Stimulated activated naive B cell treated with anti-CD40 and anti-IgM and Interleukin-4, amounts not matched to agents 10 μg/mL and 1 μg/mL and 100 μg/mL, for 72 hours (primary cell): Measurements from ENCODE around the gene PPP2R2B.
"Not testable (repeated sequence)": the region's sequence is repeated elsewhere in the genome, so short reads cannot be mapped to it uniquely, and the experiment has no call there.

Experiments used
- ATAC-seq, 2 donors: fragments of 150-1000 bp; cut with Tn5 transposase; replicated peaks; 2 replicates each; pipeline ENCODE4 v1.10.0; 2021; ENCODE audit warnings: moderate library complexity in 1 of 2
- DNase-seq: peaks from one replicate; pipeline ENCODE4 v3.0.0; 2021
- H3K27ac Mint-ChIP-seq: one replicate; pipeline ENCODE4 v1.8.0; 2022; ENCODE audit warnings: mild to moderate bottlenecking, mixed read lengths
- H3K27me3 Mint-ChIP-seq, 2 donors: one replicate each; pipeline ENCODE4 v1.8.0; 2022; ENCODE audit warnings: mixed read lengths in 2 of 2
- H3K36me3 Mint-ChIP-seq, 2 donors: one replicate each; pipeline ENCODE4 v1.8.0; 2022; ENCODE audit warnings: mixed read lengths in 2 of 2, mild to moderate bottlenecking in 1 of 2
- H3K4me1 Mint-ChIP-seq, 2 donors: one replicate each; pipeline ENCODE4 v1.8.0; 2022; ENCODE audit warnings: mixed read lengths in 2 of 2, mild to moderate bottlenecking in 1 of 2
- H3K4me3 Mint-ChIP-seq, 2 donors: one replicate each; pipeline ENCODE4 v1.8.0; 2022; ENCODE audit warnings: mild to moderate bottlenecking in 2 of 2, mixed read lengths in 2 of 2, moderate library complexity in 1 of 2
- H3K9me3 Mint-ChIP-seq, 2 donors: one replicate each; pipeline ENCODE4 v1.8.0; 2022; ENCODE audit warnings: mixed read lengths in 2 of 2, mild to moderate bottlenecking in 1 of 2

The PPP2R2B gene

DNA sequence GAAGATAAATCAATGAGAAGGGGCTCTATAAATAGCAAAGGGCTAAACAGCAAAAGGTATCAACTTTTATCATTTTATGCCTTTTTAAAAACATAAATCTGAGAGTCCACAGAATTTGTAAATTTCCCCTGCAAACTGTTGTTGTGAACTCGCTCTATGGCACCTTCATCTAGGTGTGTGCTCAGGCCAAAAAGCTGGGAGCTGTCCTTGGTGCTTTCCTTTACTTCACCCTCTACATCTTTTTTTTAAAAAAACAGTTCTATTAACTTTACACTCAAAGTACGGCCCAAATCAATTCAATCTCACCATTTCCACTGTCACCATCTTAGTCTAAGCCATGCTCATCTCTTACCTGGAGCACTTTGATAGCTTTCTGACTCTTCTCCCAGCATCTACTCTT lies 254.4 kb downstream of the PPP2R2B start:
- ATAC-seq (no peak), DNase-seq (no peak)
- no peak overlapping the region for H3K27ac Mint-ChIP-seq
- H3K36me3 Mint-ChIP-seq = no peaks in the 10 kb centered on the region
- H3K4me1 Mint-ChIP-seq = no peaks in the 10 kb centered on the region
- H3K4me3 Mint-ChIP-seq = no peak overlapping the region
- H3K9me3 Mint-ChIP-seq = peaks cover 0 to 3% of the 10 kb centered on the region in 2 donors
- H3K27me3 Mint-ChIP-seq = peaks cover 5% of the 10 kb centered on the region in 2 donors

DNA sequence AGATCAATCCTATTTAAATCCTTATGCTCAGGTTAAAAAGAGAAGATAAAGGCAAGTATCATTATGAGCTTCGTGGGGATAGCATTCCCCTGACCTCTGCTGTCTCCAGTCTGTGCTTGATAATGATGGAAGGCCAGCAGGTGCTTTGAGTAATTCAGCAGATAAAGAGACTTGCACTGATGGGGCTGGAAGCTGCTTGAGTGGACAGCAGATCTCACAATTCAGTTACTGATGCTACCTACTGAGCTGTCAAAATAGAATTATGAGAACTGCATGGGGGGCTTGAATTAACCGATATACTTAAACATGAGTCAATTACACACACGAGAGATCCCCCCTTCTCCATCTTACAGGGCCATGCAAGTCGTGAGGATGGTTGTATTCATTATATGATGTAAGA lies 254.9 kb downstream of the PPP2R2B start:
- no peak for ATAC-seq
- Mint-ChIP-seq H3K27me3 (peaks cover under 1% of the 10 kb centered on the region in 2 donors), H3K9me3 (peaks cover 0 to 5% of the 10 kb centered on the region in 2 donors), H3K4me1 (no peaks in the 10 kb centered on the region), H3K4me3 (no peak overlapping the region), H3K36me3 (no peaks in the 10 kb centered on the region), H3K27ac (no peak overlapping the region)
- DNase-seq = no peak

DNA sequence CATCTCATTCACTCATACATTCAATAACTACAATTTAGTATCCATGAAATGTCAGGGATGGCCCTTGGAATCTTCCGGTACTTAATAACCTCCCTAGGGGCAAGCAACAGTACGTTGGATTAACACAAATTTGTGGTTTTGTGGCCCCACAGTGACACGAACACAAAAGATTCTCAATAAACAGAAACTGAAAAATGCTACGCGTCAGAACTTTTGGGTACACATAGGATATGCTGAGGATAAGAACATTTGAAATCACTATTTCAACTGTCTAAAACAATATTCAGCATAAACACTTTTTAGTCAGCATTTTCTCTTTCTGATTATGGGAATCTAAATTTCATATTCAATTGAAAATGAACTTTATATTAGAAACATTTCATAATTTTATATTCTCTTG lies 255.5 kb downstream of the PPP2R2B start:
- Mint-ChIP-seq H3K4me3 (no peak overlapping the region), H3K4me1 (no peaks in the 10 kb centered on the region), H3K9me3 (peaks cover 0 to 5% of the 10 kb centered on the region in 2 donors), H3K27ac (no peak overlapping the region), H3K27me3 (no peaks in the 10 kb centered on the region), H3K36me3 (no peaks in the 10 kb centered on the region)
- ATAC-seq = no peak
- no peak for DNase-seq

DNA sequence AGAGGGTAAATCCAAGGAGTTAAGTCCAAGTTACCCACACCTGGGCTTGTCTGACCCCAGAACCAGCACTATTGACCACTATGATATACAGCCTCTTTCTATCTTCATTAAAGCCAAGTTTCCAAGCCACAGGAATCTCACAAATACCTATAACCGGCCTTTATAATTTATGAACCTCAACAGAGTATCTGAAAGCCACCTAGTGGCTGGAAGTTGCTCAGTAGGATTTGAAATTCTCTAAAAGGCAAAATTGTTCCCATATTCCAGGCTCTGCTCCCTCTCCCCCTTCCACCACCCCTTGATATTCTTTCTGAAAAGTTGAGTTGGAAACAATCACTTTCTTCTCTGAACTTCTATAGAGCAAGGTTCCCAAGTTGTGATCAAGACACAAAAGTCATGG lies 256.2 kb downstream of the PPP2R2B start:
- Mint-ChIP-seq H3K9me3 (peaks cover 0 to 5% of the 10 kb centered on the region in 2 donors), H3K27me3 (no peaks in the 10 kb centered on the region), H3K27ac (no peak overlapping the region), H3K36me3 (no peaks in the 10 kb centered on the region), H3K4me1 (no peaks in the 10 kb centered on the region), H3K4me3 (no peak overlapping the region)
- no peak for DNase-seq
- ATAC-seq = no peak

DNA sequence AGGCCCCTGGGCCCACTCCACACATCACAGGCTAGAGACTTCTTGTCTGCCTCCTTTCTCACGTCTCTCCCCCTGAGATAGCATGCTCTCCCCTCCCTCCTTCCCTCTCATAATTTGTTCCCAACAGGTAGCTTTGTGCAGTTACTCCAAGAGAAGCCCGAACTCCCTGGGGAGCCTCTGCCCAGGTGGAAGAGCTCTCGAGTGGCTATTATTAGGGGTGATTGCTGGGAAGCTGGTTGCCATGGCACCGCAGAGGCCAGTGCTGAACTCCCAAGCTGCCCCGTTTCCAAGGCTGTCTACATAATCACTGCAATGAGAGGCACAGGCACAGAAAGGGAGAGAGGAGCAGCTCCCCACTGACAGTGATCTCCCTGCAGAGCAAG lies 257.9 kb downstream of the PPP2R2B start:
- Mint-ChIP-seq H3K4me3 (no peak overlapping the region), H3K27me3 (no peaks in the 10 kb centered on the region), H3K27ac (no peak overlapping the region), H3K9me3 (peaks cover 12 to 15% of the 10 kb centered on the region in 2 donors), H3K36me3 (no peaks in the 10 kb centered on the region), H3K4me1 (no peaks in the 10 kb centered on the region)
- DNase-seq (no peak), ATAC-seq (no peak)

DNA sequence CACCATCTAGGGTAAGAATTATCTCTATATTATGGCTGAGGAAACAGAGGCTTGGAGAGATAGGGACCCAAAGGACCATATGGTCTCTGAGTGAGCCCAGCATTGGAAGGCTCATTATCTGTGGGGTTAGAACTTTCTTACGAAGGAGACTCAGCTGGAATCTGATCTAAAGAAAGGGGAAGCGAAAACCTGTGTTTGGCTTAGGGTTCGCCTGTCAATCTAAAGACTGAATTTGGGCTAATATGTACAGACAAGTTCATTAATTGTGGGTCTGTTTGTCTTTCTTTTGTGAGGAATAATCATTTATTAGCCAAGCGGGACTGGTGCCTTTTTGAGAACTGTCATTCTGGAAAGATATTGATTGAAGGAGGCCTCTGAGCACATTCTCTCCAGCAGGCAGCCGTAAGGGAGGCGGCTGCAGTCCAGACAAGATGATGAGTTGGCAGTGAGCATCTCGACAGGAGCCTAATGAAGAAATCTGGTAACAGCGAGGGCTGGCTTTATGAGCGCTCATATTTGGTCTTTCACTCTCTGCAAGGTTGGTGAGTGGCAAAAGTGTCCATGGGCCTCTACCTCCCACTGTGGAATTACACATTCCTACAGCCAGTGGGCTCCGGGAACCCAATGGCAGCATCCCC lies 258.4 kb downstream of the PPP2R2B start:
- H3K27ac Mint-ChIP-seq = no peak overlapping the region
- H3K4me1 Mint-ChIP-seq = no peaks in the 10 kb centered on the region
- H3K4me3 Mint-ChIP-seq = no peak overlapping the region
- ATAC-seq (no peak), DNase-seq (no peak)
- peaks cover 14 to 15% of the 10 kb centered on the region in 2 donors for H3K9me3 Mint-ChIP-seq
- no peaks in the 10 kb centered on the region for H3K27me3 Mint-ChIP-seq
- H3K36me3 Mint-ChIP-seq = no peaks in the 10 kb centered on the region

DNA sequence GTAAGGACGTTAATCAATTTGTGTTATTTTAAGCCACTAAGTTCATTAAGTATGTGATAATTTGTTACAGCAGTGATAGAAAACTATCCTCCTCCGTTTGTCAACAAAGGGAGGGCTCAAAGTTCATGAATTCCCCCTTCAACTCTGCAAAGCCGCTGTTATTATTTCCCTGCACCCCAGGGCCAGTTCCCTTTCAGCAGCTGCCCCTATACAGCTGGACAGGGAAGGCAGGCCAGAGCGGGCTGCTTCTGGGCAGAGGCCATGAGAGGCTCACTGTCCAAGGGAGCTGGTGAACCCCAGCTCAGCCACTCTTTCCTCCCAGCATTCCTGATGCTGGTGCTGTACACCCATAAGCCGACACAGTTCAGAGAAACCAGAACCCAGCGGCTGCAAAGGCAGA lies 260.1 kb downstream of the PPP2R2B start:
- Mint-ChIP-seq H3K9me3 (peaks cover 14 to 15% of the 10 kb centered on the region in 2 donors), H3K27me3 (no peaks in the 10 kb centered on the region), H3K4me1 (no peaks in the 10 kb centered on the region), H3K36me3 (no peaks in the 10 kb centered on the region), H3K27ac (no peak overlapping the region), H3K4me3 (no peak overlapping the region)
- DNase-seq (no peak), ATAC-seq (no peak)

DNA sequence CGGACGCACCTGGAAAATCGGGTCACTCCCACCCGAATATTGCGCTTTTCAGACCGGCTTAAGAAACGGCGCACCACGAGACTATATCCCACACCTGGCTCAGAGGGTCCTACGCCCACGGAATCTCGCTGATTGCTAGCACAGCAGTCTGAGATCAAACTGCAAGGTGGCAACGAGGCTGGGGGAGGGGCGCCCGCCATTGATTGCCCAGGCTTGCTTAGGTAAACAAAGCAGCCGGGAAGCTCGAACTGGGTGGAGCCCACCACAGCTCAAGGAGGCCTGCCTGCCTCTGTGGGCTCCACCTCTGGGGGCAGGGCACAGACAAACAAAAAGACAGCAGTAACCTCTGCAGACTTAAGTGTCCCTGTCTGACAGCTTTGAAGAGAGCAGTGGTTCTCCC lies 268.8 kb downstream of the PPP2R2B start:
- H3K9me3 Mint-ChIP-seq, H3K4me3 Mint-ChIP-seq, H3K36me3 Mint-ChIP-seq, H3K27ac Mint-ChIP-seq, H3K27me3 Mint-ChIP-seq, ATAC-seq, DNase-seq, H3K4me1 Mint-ChIP-seq: not testable (repeated sequence)

DNA sequence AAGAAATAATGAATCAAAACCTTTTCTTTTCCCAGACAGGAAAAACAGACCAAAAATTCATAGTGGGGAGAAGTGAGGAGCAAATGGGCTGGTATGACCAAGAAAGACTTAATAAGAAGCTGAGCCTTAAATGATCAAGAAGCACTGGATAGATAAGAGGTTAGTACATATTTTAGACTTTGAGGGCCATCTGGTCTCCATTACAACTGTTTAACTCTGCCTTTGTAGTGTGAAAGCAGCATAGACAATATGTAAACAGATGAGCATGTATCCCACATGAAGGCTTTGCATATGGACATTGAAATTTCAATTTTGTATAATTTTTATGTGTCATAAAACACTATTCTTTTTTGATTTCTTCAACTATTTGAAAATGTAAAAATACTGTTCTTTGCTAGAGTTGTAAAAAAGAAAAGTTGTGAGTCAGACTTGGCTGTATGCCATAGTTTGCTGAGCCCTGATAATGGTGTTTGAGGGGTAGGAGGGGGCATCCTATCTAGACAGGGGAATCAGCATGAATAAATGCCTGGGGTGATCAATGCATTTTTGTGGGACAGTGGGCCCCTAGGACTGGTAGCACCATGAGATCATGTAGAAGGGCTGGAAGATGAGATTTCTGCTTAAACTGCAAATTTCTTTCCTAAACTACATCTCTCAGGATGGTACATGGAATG lies 270.8 kb downstream of the PPP2R2B start:
- Mint-ChIP-seq H3K4me1 (no peaks in the 10 kb centered on the region), H3K27me3 (peaks cover 0 to 10% of the 10 kb centered on the region in 2 donors), H3K4me3 (no peak overlapping the region), H3K9me3 (no peaks in the 10 kb centered on the region), H3K36me3 (no peaks in the 10 kb centered on the region), H3K27ac (no peak overlapping the region)
- DNase-seq (no peak), ATAC-seq (no peak)

DNA sequence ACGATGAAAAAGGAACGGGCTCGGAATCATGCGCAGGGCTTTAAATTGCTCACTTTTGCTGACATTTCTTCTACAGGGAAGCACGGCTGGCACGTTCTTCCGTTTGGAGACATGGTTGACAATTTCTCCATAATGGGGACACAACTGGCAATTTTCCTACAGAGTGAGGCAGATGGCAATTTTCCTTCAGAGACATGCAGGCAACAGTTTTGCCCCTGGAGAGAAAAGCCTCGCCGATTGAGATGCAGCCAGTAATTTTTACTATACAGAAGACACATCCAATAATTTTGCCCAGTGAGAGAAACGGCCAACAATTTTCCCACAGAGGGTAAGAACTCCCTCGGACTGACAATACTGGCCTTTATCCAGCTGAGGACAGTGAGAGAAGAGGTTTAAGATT lies 271.7 kb downstream of the PPP2R2B start:
- H3K36me3 Mint-ChIP-seq = no peaks in the 10 kb centered on the region
- ATAC-seq (no peak), DNase-seq (no peak)
- H3K4me1 Mint-ChIP-seq = no peaks in the 10 kb centered on the region
- no peak overlapping the region for H3K27ac Mint-ChIP-seq
- H3K4me3 Mint-ChIP-seq = no peak overlapping the region
- H3K9me3 Mint-ChIP-seq = no peaks in the 10 kb centered on the region
- H3K27me3 Mint-ChIP-seq = peaks cover 0 to 10% of the 10 kb centered on the region in 2 donors

DNA sequence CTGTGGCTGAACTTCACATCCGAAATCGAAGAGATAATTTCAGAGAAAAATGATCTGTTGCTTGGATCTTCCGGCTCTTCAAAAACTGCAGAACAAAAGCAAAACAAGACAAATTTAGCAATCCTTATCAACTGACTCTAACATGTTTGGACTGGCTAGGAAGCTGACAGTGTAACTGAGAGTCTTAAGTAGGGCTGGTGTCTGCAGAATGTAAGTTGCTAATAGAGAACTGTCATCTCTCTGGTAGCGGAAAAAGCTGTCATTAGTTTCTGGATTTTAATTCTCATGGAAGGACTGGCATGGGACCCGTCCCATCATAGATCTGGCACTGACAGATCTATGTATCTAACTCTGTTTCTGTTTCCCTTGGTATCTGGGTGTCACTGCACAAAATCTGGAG lies 278.2 kb downstream of the PPP2R2B start:
- H3K9me3 Mint-ChIP-seq = no peaks in the 10 kb centered on the region
- no peaks in the 10 kb centered on the region for H3K36me3 Mint-ChIP-seq
- no peaks in the 10 kb centered on the region for H3K4me1 Mint-ChIP-seq
- DNase-seq = no peak
- peaks cover 0 to 10% of the 10 kb centered on the region in 2 donors for H3K27me3 Mint-ChIP-seq
- no peak for ATAC-seq
- no peak overlapping the region for H3K27ac Mint-ChIP-seq
- no peak overlapping the region for H3K4me3 Mint-ChIP-seq

DNA sequence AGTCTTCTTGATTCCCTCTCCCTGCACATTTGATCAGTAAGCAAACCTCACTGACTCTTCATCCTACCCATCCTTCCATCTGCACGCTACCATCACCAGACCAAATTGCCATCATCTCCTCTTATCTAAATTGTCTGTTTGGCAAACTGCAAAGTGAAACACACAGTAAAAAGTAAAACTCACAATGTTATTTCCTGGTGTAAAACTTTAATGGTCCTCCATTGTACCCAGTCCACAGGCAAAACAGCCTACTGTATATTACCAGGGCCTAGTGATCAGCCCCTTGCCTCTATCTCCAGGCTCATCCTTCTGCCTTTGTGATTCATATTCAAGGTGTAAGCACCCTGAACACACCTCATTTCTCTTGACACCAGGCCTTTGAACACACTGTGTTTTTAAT lies 279.3 kb downstream of the PPP2R2B start:
- H3K36me3 Mint-ChIP-seq = no peaks in the 10 kb centered on the region
- no peaks in the 10 kb centered on the region for H3K4me1 Mint-ChIP-seq
- ATAC-seq (no peak), DNase-seq (no peak)
- H3K27ac Mint-ChIP-seq = no peak overlapping the region
- peaks cover 0 to 3% of the 10 kb centered on the region in 2 donors for H3K27me3 Mint-ChIP-seq
- H3K9me3 Mint-ChIP-seq = no peaks in the 10 kb centered on the region
- no peak overlapping the region for H3K4me3 Mint-ChIP-seq

DNA sequence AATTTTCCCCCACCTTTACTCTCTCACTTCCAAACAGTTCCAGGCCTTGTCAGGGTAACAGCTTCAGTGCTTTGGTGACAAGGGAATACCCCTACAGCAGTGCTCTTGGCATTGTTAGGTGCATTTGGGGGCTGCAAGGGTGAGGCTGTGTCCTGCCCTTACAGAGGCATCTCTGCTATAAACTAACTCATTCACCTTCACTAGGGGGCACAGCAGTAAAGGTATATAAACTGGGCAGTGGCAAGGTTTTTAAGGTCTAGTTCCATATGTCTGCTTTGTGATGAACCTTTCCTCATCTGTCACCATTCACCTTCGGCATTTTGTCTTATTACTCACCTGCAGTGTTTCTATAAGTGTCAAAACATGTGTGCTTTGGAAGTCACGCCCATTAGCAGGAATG lies 283.5 kb downstream of the PPP2R2B start:
- Mint-ChIP-seq H3K27ac (no peak overlapping the region), H3K4me3 (no peak overlapping the region), H3K4me1 (no peaks in the 10 kb centered on the region), H3K27me3 (no peaks in the 10 kb centered on the region), H3K9me3 (no peaks in the 10 kb centered on the region), H3K36me3 (no peaks in the 10 kb centered on the region)
- no peak for DNase-seq
- ATAC-seq = no peak

DNA sequence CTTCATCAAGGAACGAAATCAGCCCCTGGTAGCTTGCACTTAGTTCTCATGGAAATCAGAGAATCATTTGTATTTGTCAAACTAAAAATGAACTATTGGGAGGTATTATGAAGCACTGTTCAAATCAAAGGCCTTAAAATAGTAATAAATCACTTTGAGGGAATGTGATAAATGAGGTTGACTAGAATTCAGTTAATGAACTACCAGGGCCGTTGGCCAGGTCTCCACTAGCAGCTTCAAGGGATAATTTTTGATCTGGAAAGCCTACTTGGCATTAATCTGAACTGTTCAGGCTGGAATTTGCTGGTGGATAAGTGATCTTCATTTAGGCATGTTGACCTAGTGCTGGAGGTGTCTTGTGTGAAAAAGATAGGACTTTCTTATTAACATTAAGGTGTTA lies 286.2 kb downstream of the PPP2R2B start:
- DNase-seq (no peak), ATAC-seq (no peak)
- Mint-ChIP-seq H3K9me3 (no peaks in the 10 kb centered on the region), H3K4me3 (no peak overlapping the region), H3K36me3 (no peaks in the 10 kb centered on the region), H3K27ac (no peak overlapping the region), H3K27me3 (peaks cover 0 to 3% of the 10 kb centered on the region in 2 donors), H3K4me1 (no peaks in the 10 kb centered on the region)

DNA sequence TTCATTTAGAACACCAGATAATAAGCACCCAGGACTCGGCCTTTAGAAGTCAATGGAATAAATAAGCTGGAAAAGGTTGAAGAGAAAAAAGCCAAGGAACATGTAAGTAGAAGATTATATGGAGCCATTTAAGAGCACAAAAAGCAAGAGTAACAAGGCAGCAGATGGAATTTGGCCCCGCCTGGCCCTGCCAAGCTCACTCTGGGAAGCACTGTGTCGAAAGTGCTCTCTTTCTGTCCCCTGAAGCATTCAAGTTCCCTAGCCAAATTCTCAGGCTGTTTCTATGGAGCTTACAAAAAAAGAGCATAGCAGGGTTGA lies 289.6 kb downstream of the PPP2R2B start:
- H3K27ac Mint-ChIP-seq = no peak overlapping the region
- H3K4me1 Mint-ChIP-seq = no peaks in the 10 kb centered on the region
- peaks cover 3 to 5% of the 10 kb centered on the region in 2 donors for H3K27me3 Mint-ChIP-seq
- H3K4me3 Mint-ChIP-seq = no peak overlapping the region
- ATAC-seq = no peak
- no peak for DNase-seq
- no peaks in the 10 kb centered on the region for H3K36me3 Mint-ChIP-seq
- H3K9me3 Mint-ChIP-seq = no peaks in the 10 kb centered on the region
